GM12873 (cell line): ENCODE data around the gene BEST1.

Experiments used
- CTCF ChIP-seq: IDR thresholded peaks from 2 replicates; pipeline ENCODE4 v1.5.1; 2012; ENCODE audit warnings: low read depth, mild to moderate bottlenecking, moderate library complexity, low read length, control low read depth; ENCODE audit not compliant: insufficient read depth; ENCODE audit errors: missing control alignments

The BEST1 gene

DNA sequence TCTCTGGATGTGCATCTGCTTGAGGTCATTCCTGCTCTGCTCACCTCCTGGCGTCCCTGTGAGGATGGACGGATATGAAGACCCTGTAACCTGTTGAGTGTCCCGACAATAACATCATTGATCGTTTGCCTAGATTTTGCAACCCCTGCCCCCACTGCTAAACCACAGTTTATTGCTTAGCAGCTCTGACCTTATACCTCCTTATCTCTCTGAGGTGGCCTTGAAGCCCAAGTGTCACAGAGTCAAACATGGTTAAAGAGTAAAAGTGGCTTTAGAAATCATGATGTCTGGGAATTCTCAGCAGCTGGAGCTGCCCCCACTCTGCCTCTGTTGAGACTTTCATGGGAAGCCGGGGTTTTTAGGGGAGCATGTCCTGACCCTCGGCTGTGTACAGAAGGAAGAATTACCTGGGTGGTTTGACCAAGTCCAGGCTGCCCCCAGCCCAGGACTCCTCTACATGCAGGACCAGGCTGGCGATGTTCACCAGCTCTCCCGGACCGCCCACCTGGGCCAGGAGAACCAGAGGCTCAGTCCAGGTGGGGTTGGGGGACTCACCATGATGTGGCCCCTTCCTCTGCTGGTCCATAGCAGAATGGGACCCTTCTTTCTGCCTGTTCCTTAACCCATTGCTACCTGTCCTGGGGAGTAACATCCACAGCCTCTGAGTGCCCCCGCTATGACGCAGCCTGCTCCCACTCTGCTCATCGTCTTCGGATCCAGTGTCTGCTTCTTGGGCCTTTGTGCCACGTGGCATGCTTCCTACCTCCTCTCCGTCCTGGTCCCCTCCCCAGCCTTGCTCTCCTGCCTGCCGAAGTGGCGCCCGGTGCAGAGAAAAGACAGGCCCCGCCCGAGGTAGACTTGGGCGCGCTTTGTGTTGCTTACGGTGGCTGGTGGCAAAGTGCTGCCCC is 50.6 kb downstream of the BEST1 start:
- TF ChIP-seq CTCF, result no peak

GRCh38 chr11:62001450-62002191 is 51.5 kb downstream of the BEST1 start:
- no peak for TF ChIP-seq CTCF

DNA sequence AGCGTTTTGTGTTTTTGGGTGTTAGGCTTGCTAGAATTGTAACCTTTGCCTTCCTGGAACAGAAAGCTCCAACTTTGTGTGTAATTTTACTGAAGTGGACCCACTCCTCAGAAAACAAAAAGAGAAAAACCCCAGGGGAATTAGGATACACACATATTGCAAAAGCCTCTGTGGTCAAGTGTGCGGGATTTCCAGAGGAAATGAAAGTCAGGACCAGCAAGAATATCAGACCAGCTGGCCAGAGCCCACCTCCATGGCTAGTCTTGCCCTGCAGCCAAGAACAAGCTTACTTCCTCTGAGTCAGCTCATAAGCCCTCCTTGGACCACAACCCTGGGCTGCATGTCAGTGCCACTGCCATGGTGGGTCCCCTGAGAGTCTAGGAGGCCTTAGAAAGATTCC is 54.3 kb downstream of the BEST1 start:
- TF ChIP-seq CTCF, result no peak

- TF ChIP-seq CTCF, result no peak
Observed at GRCh38 chr11:62008193-62008592, 58.0 kb downstream of the BEST1 start.

- TF ChIP-seq CTCF, result no peak
Observed at GRCh38 chr11:62010935-62011528, 60.9 kb downstream of the BEST1 start.

- TF ChIP-seq CTCF, result no peak
Observed at GRCh38 chr11:62011881-62012280, 61.7 kb downstream of the BEST1 start.

DNA sequence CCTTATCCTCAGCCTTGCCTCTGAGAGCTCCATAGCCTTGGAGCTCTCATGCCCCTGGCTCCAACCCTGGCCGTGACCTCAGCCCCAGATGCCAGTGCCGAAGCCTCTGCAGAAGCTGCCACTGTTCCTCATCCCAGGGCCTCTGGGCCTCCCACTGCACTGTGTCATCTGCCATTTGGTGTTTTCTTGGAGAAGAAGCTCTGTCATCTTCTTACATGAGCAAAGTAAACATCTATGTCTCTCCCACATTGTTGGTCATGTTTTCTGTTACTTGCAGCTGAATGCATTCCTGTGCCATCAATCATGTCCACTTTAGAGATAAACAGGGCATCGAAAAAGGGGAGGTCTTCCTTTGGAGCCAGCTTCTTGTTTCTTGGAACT is 62.3 kb downstream of the BEST1 start:
- TF ChIP-seq CTCF, result no peak
